A673 (cell line): ENCODE data around the gene PTPN1. TPM values are rescaled to one million over a fixed set of nuclear protein-coding genes. Genes with fewer than 3 reads are reported as not detected.
A peak's percentile ranks its signal among the peaks of the same experiment; 100 is the strongest.

Experiments used
- BruUV-seq: library from RNA; stranded (reverse); fragments of 400-500 nt; replicated peaks from 2 replicates; lab custom pipeline; 2021; lab: Mats Ljungman, UMichigan
- CTCF ChIA-PET: fragments of 300-600 bp; sonication (Branson Sonifier 250); formaldehyde crosslinking; loops from one replicate; lab custom pipeline; 2022; ENCODE audit warnings: antibody characterized with exemption; lab: Charles Lee
- POLR2A ChIA-PET: fragments of 300-600 bp; sonication (Branson Sonifier 250); formaldehyde crosslinking; loops from one replicate; lab custom pipeline; 2022; ENCODE audit warnings: antibody characterized with exemption; ENCODE audit not compliant: low non-redundant PET; lab: Charles Lee
- DNase-seq: peaks from one replicate; pipeline ENCODE4 v3.0.0-alpha.2; 2015; ENCODE audit warnings: low spot score
- H3K27ac ChIP-seq: fragments of 200-600 bp; sonication (generic); 2 replicates; pipeline ENCODE4 v1.5.1; 2016; ENCODE audit warnings: mixed run types, low read depth, mild to moderate bottlenecking, mixed read lengths, antibody characterized with exemption, low read length; ENCODE audit not compliant: poor library complexity, severe bottlenecking
- H3K27me3 ChIP-seq: fragments of 200-600 bp; sonication (generic); replicated peaks from 2 replicates; pipeline ENCODE4 v1.6.1; 2017; ENCODE audit warnings: mixed run types, low read depth, mild to moderate bottlenecking, mixed read lengths, antibody characterized with exemption, low read length; ENCODE audit not compliant: insufficient read depth, poor library complexity
- H3K36me3 ChIP-seq: fragments of 200-600 bp; sonication (generic); 2 replicates; pipeline ENCODE4 v1.6.1; 2016; ENCODE audit warnings: mixed run types, mild to moderate bottlenecking, mixed read lengths, antibody characterized with exemption, low read length; ENCODE audit not compliant: insufficient read depth, poor library complexity, severe bottlenecking
- H3K4me1 ChIP-seq: fragments of 200-600 bp; sonication (generic); 2 replicates; pipeline ENCODE4 v1.6.1; 2017; ENCODE audit warnings: mixed run types, mild to moderate bottlenecking, mixed read lengths, antibody characterized with exemption, low read length; ENCODE audit not compliant: insufficient read depth, poor library complexity, severe bottlenecking
- H3K4me3 ChIP-seq: fragments of 200-600 bp; sonication (generic); 2 replicates; pipeline ENCODE4 v1.5.1; 2016; ENCODE audit warnings: low read depth, mixed run types, mild to moderate bottlenecking, mixed read lengths, low read length; ENCODE audit not compliant: poor library complexity, severe bottlenecking
- H3K9me3 ChIP-seq: fragments of 200-600 bp; sonication (generic); 2 replicates; pipeline ENCODE4 v1.6.1; 2016; ENCODE audit warnings: mixed run types, low read depth, mild to moderate bottlenecking, mixed read lengths, antibody characterized with exemption, low read length; ENCODE audit not compliant: poor library complexity, severe bottlenecking
- EZH2 ChIP-seq: fragments of 200-600 bp; sonication (generic); IDR thresholded peaks from 2 replicates; pipeline ENCODE4 v1.6.1; 2017; ENCODE audit warnings: borderline replicate concordance, low read depth, mild to moderate bottlenecking, mixed read lengths, antibody characterized with exemption, low read length; ENCODE audit not compliant: poor library complexity, severe bottlenecking
- intact Hi-C: fragments of 100-400 bp; cut with micrococcal nuclease; formaldehyde crosslinking; loops from one replicate; pipeline ENCODE4 v1.10.0; 2022; ENCODE audit not compliant: unreplicated experiment
- total RNA-seq: library from RNA; stranded (reverse); gene quantifications from 2 replicates; pipeline ENCODE4 v1.2.3, GENCODE V29; 2021
- TF ChIP-seq, protein P1 (sequence below): fragments of 300-800, 200-600 bp; sonication (generic); conservative IDR thresholded peaks from 2 replicates; pipeline ENCODE4 v1.5.1; 2017; ENCODE audit warnings: low read depth, mild to moderate bottlenecking, antibody characterized with exemption, low read length, moderate library complexity, mixed read lengths

The PTPN1 gene
- total RNA-seq, 1 experiment from 2014 or later = 47.4 TPM

GRCh38 chr20:50482396-50482981 lies 27.7 kb upstream of the PTPN1 start:
- Histone ChIP-seq H3K27ac (no peak overlapping the region), H3K9me3 (no peaks in the 10 kb centered on the region), H3K36me3 (no peaks in the 10 kb centered on the region), H3K4me3 (no peak overlapping the region), H3K27me3 (no peaks in the 10 kb centered on the region), H3K4me1 (no peaks in the 10 kb centered on the region)
- no TSS peak for BruUV-seq
- intact Hi-C loops = no loop called here
- ChIA-PET POLR2A (no interaction called here), CTCF (interaction anchor here (0.5 kb wide), 1 partner anchor 267 kb away, joined by 3 read pairs; no protein-coding TSS in a partner anchor)
- TF ChIP-seq, protein P1, sequence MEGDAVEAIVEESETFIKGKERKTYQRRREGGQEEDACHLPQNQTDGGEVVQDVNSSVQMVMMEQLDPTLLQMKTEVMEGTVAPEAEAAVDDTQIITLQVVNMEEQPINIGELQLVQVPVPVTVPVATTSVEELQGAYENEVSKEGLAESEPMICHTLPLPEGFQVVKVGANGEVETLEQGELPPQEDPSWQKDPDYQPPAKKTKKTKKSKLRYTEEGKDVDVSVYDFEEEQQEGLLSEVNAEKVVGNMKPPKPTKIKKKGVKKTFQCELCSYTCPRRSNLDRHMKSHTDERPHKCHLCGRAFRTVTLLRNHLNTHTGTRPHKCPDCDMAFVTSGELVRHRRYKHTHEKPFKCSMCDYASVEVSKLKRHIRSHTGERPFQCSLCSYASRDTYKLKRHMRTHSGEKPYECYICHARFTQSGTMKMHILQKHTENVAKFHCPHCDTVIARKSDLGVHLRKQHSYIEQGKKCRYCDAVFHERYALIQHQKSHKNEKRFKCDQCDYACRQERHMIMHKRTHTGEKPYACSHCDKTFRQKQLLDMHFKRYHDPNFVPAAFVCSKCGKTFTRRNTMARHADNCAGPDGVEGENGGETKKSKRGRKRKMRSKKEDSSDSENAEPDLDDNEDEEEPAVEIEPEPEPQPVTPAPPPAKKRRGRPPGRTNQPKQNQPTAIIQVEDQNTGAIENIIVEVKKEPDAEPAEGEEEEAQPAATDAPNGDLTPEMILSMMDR = no peak
- TF ChIP-seq EZH2 = no peak
- no peak for DNase-seq

- no TSS peak for BruUV-seq
- H3K4me3 ChIP-seq = no peak overlapping the region
- TF ChIP-seq EZH2 = no peak
- TF ChIP-seq, protein P1 = 0 out of 2 replicates have a peak, but pooled peaks have one; percentile 13
- H3K9me3 ChIP-seq = no peaks in the 10 kb centered on the region
- H3K36me3 ChIP-seq = no peaks in the 10 kb centered on the region
- ChIA-PET POLR2A (no interaction called here), CTCF (no interaction called here)
- no peaks in the 10 kb centered on the region for H3K27me3 ChIP-seq
- no peak for DNase-seq
- intact Hi-C loops = no loop called here
- H3K27ac ChIP-seq = no peak overlapping the region
- H3K4me1 ChIP-seq = no peaks in the 10 kb centered on the region
Observed at GRCh38 chr20:50484271-50484976, 25.8 kb upstream of the PTPN1 start.

- intact Hi-C loops = no loop called here
- TF ChIP-seq, protein P1 = no peak
- TF ChIP-seq EZH2 = no peak
- Histone ChIP-seq H3K36me3 (no peaks in the 10 kb centered on the region), H3K4me3 (no peak overlapping the region), H3K27me3 (no peaks in the 10 kb centered on the region), H3K9me3 (no peaks in the 10 kb centered on the region), H3K4me1 (peaks cover 6% of the 10 kb centered on the region), H3K27ac (no peak overlapping the region)
- ChIA-PET POLR2A (no interaction called here), CTCF (interaction anchor here (0.6 kb wide), 1 partner anchor 96 kb away, joined by 3 read pairs; no protein-coding TSS in a partner anchor)
- no peak for DNase-seq
- BruUV-seq = no TSS peak
Observed at GRCh38 chr20:50487397-50487796, 22.8 kb upstream of the PTPN1 start.
